WTC11 (cell line): Measurements from ENCODE around the gene FBXO21. TPM values are rescaled to one million over a fixed set of nuclear protein-coding genes. Genes with fewer than 3 reads are reported as not detected.
A peak's percentile ranks its signal among the peaks of the same experiment; 100 is the strongest.

Source experiments
- ATAC-seq: fragments of 200-7000 bp; cut with Tn5 transposase; 2 replicates; pipeline ENCODE4 v1.10.0; 2021; ENCODE audit warnings: mild to moderate bottlenecking, moderate library complexity
- CTCF ChIA-PET: fragments of 300-600 bp; sonication (Branson Sonifier 250); formaldehyde crosslinking; loops from one replicate; lab custom pipeline; 2021; ENCODE audit warnings: antibody characterized with exemption; lab: Charles Lee
- POLR2A ChIA-PET: fragments of 350-600 bp; sonication (Branson Sonifier 250); formaldehyde crosslinking; loops from one replicate; lab custom pipeline; 2021; ENCODE audit warnings: antibody characterized with exemption; lab: Charles Lee
- DNase-seq: peaks from one replicate; pipeline ENCODE4 v3.0.0; 2021; ENCODE audit warnings: low spot score
- H3K27ac Mint-ChIP-seq: 2 replicates; pipeline ENCODE4 v1.8.0; 2021; ENCODE audit warnings: mixed read lengths
- H3K27me3 Mint-ChIP-seq: 2 replicates; pipeline ENCODE4 v1.8.0; 2021; ENCODE audit warnings: low read depth, mild to moderate bottlenecking, moderate library complexity, mixed read lengths
- H3K36me3 Mint-ChIP-seq: 2 replicates; pipeline ENCODE4 v1.8.0; 2021; ENCODE audit warnings: mixed read lengths
- H3K4me1 Mint-ChIP-seq: 2 replicates; pipeline ENCODE4 v1.8.0; 2022; ENCODE audit warnings: mixed read lengths
- H3K4me3 Mint-ChIP-seq: 2 replicates; pipeline ENCODE4 v1.8.0; 2021; ENCODE audit warnings: mild to moderate bottlenecking, moderate library complexity, mixed read lengths
- H3K9me3 Mint-ChIP-seq: 2 replicates; pipeline ENCODE4 v1.8.0; 2021; ENCODE audit warnings: mixed read lengths
- ATF2 ChIP-seq: sonication (generic); formaldehyde crosslinking; IDR thresholded peaks from 2 replicates; pipeline ENCODE4 v1.8.1; 2022; ENCODE audit warnings: low read depth, missing genetic modification reagents, borderline replicate concordance
- CDX4 ChIP-seq: fragments of 250-450 bp; sonication (Bioruptor Pico); IDR thresholded peaks from 2 replicates; pipeline ENCODE4 v1.9.0; 2021; ENCODE audit warnings: moderate library complexity, mild to moderate bottlenecking, inconsistent platforms, borderline replicate concordance
- CTCF ChIP-seq: fragments of 200-600 bp; IDR thresholded peaks from 2 replicates; pipeline ENCODE4 v1.8.0; 2022; ENCODE audit warnings: antibody characterized with exemption
- FOXK1 ChIP-seq: sonication (generic); formaldehyde crosslinking; IDR thresholded peaks from 2 replicates; pipeline ENCODE4 v1.8.0; 2022; ENCODE audit warnings: mild to moderate bottlenecking, moderate library complexity, missing genetic modification reagents
- GTF2I ChIP-seq: fragments of 250-450 bp; sonication (Bioruptor Pico); conservative IDR thresholded peaks from 2 replicates; pipeline ENCODE4 v1.4.0; 2021; ENCODE audit warnings: mild to moderate bottlenecking
- JUN ChIP-seq: sonication (generic); formaldehyde crosslinking; IDR thresholded peaks from 2 replicates; pipeline ENCODE4 v1.8.0; 2023; ENCODE audit warnings: mild to moderate bottlenecking, missing genetic modification reagents
- MAX ChIP-seq: sonication (generic); formaldehyde crosslinking; IDR thresholded peaks from 2 replicates; pipeline ENCODE4 v1.8.0; 2022; ENCODE audit warnings: mild to moderate bottlenecking, missing genetic modification reagents
- NR1H2 ChIP-seq: sonication (generic); formaldehyde crosslinking; IDR thresholded peaks from 2 replicates; pipeline ENCODE4 v1.9.0; 2021; ENCODE audit warnings: mild to moderate bottlenecking, moderate library complexity, missing genetic modification reagents
- OVOL2 ChIP-seq: fragments of 250-450 bp; sonication (Bioruptor Pico); IDR thresholded peaks from 2 replicates; pipeline ENCODE4 v1.9.0; 2021; ENCODE audit warnings: mild to moderate bottlenecking, borderline replicate concordance
- TEAD4 ChIP-seq: sonication (generic); formaldehyde crosslinking; IDR thresholded peaks from 2 replicates; pipeline ENCODE4 v1.8.0; 2022; ENCODE audit warnings: mild to moderate bottlenecking, missing genetic modification reagents
- total RNA-seq: library from RNA; stranded (reverse); gene quantifications from 3 replicates; pipeline ENCODE4 v1.2.3, GENCODE V29; 2021

FBXO21 gene
- total RNA-seq, 1 experiment from 2014 or later, result 60.3 TPM

- H3K9me3 Mint-ChIP-seq, result peaks cover 1% of the 10 kb centered on the region; the same call in 1 of the 2 replicates
- ChIA-PET CTCF (interaction anchor here (0.6 to 3.9 kb wide), 22 partner anchors 9 to 423 kb away, joined by 3 to 34 read pairs (median 6); partner anchors contain the start of gene TESC), POLR2A (no interaction called here)
- DNase-seq (no peak), ATAC-seq (no peak)
- H3K27ac Mint-ChIP-seq, result no peak overlapping the region
- peaks cover 5% of the 10 kb centered on the region; the same call in 1 of the 2 replicates for H3K4me1 Mint-ChIP-seq
- TF ChIP-seq MAX (CRISPR knock-in tag) (peak; percentile 20; the same call in 1 of the 2 replicates), NR1H2 (CRISPR knock-in tag) (no peak), CTCF (no peak)
- H3K27me3 Mint-ChIP-seq, result no peaks in the 10 kb centered on the region
- no peaks in the 10 kb centered on the region for H3K36me3 Mint-ChIP-seq
- H3K4me3 Mint-ChIP-seq, result no peak overlapping the region
Measured at GRCh38 chr12:117120787-117121186, 69.5 kb downstream of the FBXO21 start.

- ChIA-PET CTCF (interaction anchor here (0.5 to 3.9 kb wide), 45 partner anchors 8 to 422 kb away, joined by 3 to 34 read pairs (median 5); partner anchors contain the start of genes FBXW8 and TESC), POLR2A (interaction anchor here (1.3 to 1.7 kb wide), 2 partner anchors 21 to 88 kb away, joined by 3 to 5 read pairs; partner anchors contain the start of gene TESC)
- H3K4me3 Mint-ChIP-seq, result no peak overlapping the region
- no peaks in the 10 kb centered on the region for H3K27me3 Mint-ChIP-seq
- DNase-seq (peak; percentile 69), ATAC-seq (peak; percentile 84)
- peak; percentile 68; the same call in 1 of the 2 replicates for TF ChIP-seq CTCF
- TF ChIP-seq CDX4 (CRISPR knock-in tag), result no peak
- TF ChIP-seq GTF2I (CRISPR knock-in tag), result peak; percentile 46; the same call in 1 of the 2 replicates
- H3K4me1 Mint-ChIP-seq, result peaks cover 5% of the 10 kb centered on the region; the same call in 1 of the 2 replicates
- no peaks in the 10 kb centered on the region for H3K9me3 Mint-ChIP-seq
- H3K36me3 Mint-ChIP-seq, result no peaks in the 10 kb centered on the region
- H3K27ac Mint-ChIP-seq, result no peak overlapping the region
Measured at GRCh38 chr12:117119592-117120198, 70.6 kb downstream of the FBXO21 start.

GRCh38 chr12:117118838-117119591 is 71.3 kb downstream of the FBXO21 start:
- ATAC-seq (peak; percentile 57), DNase-seq (peak; percentile 52)
- CTCF ChIA-PET, result interaction anchor here (0.7 to 3.9 kb wide), 28 partner anchors 8 to 415 kb away, joined by 3 to 34 read pairs (median 5); partner anchors contain the start of genes FBXW8, HRK and TESC
- Mint-ChIP-seq H3K4me3 (no peak overlapping the region), H3K4me1 (peaks cover 5% of the 10 kb centered on the region; the same call in 1 of the 2 replicates), H3K36me3 (no peaks in the 10 kb centered on the region), H3K27me3 (no peaks in the 10 kb centered on the region), H3K27ac (no peak overlapping the region), H3K9me3 (no peaks in the 10 kb centered on the region)
- TF ChIP-seq ATF2 (no peak), OVOL2 (CRISPR knock-in tag) (no peak)
- POLR2A ChIA-PET, result interaction anchor here (1.3 to 1.7 kb wide), 2 partner anchors 20 to 87 kb away, joined by 3 to 5 read pairs; partner anchors contain the start of gene TESC

- no peak overlapping the region for H3K27ac Mint-ChIP-seq
- H3K27me3 Mint-ChIP-seq, result no peaks in the 10 kb centered on the region; the same call in 1 of the 2 replicates
- peaks cover 22% of the 10 kb centered on the region for H3K4me1 Mint-ChIP-seq
- no peak for TF ChIP-seq TEAD4 (CRISPR knock-in tag)
- TF ChIP-seq FOXK1 (CRISPR knock-in tag), result no peak
- TF ChIP-seq JUN (CRISPR knock-in tag), result no peak
- peaks cover 4% of the 10 kb centered on the region for H3K9me3 Mint-ChIP-seq
- no peak overlapping the region for H3K4me3 Mint-ChIP-seq
- DNase-seq, result no peak
- ATAC-seq, result no peak
- no peaks in the 10 kb centered on the region for H3K36me3 Mint-ChIP-seq
- CTCF ChIA-PET, result interaction anchor here (1.3 kb wide), 1 partner anchor 77 kb away, joined by 3 read pairs; no protein-coding TSS in a partner anchor
- POLR2A ChIA-PET, result interaction anchor here (0.6 kb wide), 1 partner anchor 79 kb away, joined by 4 read pairs; no protein-coding TSS in a partner anchor
Measured at GRCh38 chr12:117114784-117115183, 75.5 kb downstream of the FBXO21 start.
